ENCODE measurements around the gene PTPRCAP. TPM values are rescaled to one million over a fixed set of nuclear protein-coding genes. Genes with fewer than 3 reads are reported as not detected.

PTPRCAP gene
- total RNA-seq, 1 experiment from 2014 or later: 0.56 TPM

DNA sequence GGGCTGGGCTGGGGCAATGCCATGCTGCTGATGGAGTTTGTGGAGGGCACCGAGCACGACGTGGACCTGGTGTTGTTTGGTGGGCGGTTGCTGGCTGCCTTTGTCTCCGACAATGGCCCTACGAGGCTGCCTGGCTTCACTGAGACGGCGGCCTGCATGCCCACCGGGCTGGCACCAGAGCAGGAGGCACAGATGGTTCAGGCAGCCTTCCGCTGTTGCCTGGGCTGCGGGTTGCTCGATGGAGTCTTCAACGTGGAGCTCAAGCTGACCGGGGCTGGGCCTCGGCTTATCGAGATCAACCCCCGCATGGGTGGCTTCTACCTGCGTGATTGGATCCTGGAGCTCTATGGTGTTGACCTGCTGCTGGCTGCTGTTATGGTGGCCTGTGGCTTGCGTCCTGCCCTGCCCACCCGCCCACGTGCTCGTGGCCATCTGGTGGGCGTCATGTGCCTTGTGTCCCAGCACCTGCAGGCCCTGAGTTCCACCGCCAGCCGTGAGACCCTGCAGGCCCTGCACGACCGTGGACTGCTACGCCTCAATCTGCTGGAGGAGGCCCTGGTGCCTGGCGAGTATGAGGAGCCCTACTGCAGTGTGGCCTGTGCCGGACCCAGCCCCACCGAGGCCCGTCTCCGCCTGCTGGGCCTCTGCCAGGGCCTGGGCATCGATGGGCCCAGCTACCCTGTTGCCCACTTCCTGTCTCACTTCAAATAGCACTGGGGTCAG, 13.4 kb downstream of the PTPRCAP start:
- no peak for TF ChIP-seq EZH2 (IDR thresholded peaks at IDR 0.05; ENCODE audit: borderline replicate concordance, low read depth, low read length, poor library complexity, severe bottlenecking)
- TF ChIP-seq, protein P1, sequence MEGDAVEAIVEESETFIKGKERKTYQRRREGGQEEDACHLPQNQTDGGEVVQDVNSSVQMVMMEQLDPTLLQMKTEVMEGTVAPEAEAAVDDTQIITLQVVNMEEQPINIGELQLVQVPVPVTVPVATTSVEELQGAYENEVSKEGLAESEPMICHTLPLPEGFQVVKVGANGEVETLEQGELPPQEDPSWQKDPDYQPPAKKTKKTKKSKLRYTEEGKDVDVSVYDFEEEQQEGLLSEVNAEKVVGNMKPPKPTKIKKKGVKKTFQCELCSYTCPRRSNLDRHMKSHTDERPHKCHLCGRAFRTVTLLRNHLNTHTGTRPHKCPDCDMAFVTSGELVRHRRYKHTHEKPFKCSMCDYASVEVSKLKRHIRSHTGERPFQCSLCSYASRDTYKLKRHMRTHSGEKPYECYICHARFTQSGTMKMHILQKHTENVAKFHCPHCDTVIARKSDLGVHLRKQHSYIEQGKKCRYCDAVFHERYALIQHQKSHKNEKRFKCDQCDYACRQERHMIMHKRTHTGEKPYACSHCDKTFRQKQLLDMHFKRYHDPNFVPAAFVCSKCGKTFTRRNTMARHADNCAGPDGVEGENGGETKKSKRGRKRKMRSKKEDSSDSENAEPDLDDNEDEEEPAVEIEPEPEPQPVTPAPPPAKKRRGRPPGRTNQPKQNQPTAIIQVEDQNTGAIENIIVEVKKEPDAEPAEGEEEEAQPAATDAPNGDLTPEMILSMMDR (conservative IDR thresholded peaks at IDR 0.05; ENCODE audit: low read depth, low read length): no peak
- CTCF ChIA-PET: no interaction called here
- H3K27me3 ChIP-seq (replicated peaks; ENCODE audit: insufficient read depth, low read depth, low read length, poor library complexity): no peaks in the 10 kb centered on the region
- DNase-seq (ENCODE audit: low spot score): no peak
- intact Hi-C loops (cut with micrococcal nuclease; ENCODE audit: unreplicated experiment): no loop called here
- H3K9me3 ChIP-seq (ENCODE audit: low read depth, low read length, poor library complexity, severe bottlenecking): no peaks in the 10 kb centered on the region
- POLR2A ChIA-PET (ENCODE audit: low non-redundant PET): no interaction called here
- H3K27ac ChIP-seq (ENCODE audit: low read depth, low read length, poor library complexity, severe bottlenecking): no peak overlapping the region
- no TSS peak for BruUV-seq (replicated peaks)
- H3K4me3 ChIP-seq (ENCODE audit: low read depth, low read length, poor library complexity, severe bottlenecking): no peak overlapping the region
- peaks cover 12% of the 10 kb centered on the region for H3K4me1 ChIP-seq (ENCODE audit: insufficient read depth, low read length, poor library complexity, severe bottlenecking)
- no peaks in the 10 kb centered on the region for H3K36me3 ChIP-seq (ENCODE audit: insufficient read depth, low read length, poor library complexity, severe bottlenecking)

DNA sequence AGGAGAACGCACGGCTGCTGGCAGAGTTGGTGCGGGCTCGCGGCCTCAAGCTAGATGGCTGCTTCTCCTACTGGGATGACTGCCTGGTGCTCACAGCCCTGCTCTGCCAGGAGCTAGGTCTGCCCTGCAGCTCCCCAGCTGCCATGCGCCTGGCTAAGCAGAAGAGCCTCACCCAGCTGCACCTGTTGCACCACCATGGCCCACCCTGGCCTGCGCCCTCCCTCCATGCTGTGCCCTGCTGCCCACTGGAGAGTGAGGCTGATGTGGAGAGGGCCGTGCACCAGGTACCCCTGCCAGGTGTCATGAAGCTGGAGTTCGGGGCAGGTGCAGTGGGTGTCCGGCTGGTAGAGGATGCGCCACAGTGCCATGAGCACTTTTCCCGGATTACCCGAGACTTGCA, 14.0 kb downstream of the PTPRCAP start:
- no peak overlapping the region for H3K4me3 ChIP-seq (ENCODE audit: low read depth, low read length, poor library complexity, severe bottlenecking)
- H3K27ac ChIP-seq (ENCODE audit: low read depth, low read length, poor library complexity, severe bottlenecking): no peak overlapping the region
- no peak for TF ChIP-seq EZH2 (IDR thresholded peaks at IDR 0.05; ENCODE audit: borderline replicate concordance, low read depth, low read length, poor library complexity, severe bottlenecking)
- TF ChIP-seq, protein P1 (conservative IDR thresholded peaks at IDR 0.05; ENCODE audit: low read depth, low read length): no peak
- BruUV-seq (replicated peaks): no TSS peak
- peaks cover 14% of the 10 kb centered on the region for H3K4me1 ChIP-seq (ENCODE audit: insufficient read depth, low read length, poor library complexity, severe bottlenecking)
- H3K36me3 ChIP-seq (ENCODE audit: insufficient read depth, low read length, poor library complexity, severe bottlenecking): no peaks in the 10 kb centered on the region
- H3K27me3 ChIP-seq (replicated peaks; ENCODE audit: insufficient read depth, low read depth, low read length, poor library complexity): no peaks in the 10 kb centered on the region
- intact Hi-C loops (cut with micrococcal nuclease; ENCODE audit: unreplicated experiment): no loop called here
- CTCF ChIA-PET: no interaction called here
- H3K9me3 ChIP-seq (ENCODE audit: low read depth, low read length, poor library complexity, severe bottlenecking): no peaks in the 10 kb centered on the region
- POLR2A ChIA-PET (ENCODE audit: low non-redundant PET): no interaction called here
- no peak for DNase-seq (ENCODE audit: low spot score)

DNA sequence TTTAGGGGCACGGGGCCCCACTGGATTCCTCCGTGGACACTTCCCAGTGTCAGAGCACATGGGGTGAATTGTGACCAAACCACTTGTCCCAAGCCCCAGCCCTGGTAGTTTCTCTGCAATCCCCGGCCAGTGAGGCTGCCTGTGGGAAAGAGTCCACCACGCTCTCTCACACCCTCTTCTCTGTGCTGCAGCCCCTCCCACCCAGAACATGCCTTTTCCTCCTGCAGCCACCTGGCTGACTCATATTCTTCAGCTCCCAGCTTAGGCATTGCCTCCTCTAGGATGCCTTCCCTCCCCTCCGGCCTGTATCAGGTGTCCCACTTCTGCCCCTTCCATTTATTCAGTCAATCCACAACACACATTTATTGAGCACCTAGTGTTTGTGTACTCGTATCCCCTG, 14.6 kb downstream of the PTPRCAP start:
- no peaks in the 10 kb centered on the region for H3K36me3 ChIP-seq (ENCODE audit: insufficient read depth, low read length, poor library complexity, severe bottlenecking)
- H3K4me3 ChIP-seq (ENCODE audit: low read depth, low read length, poor library complexity, severe bottlenecking): no peak overlapping the region
- TF ChIP-seq, protein P1 (conservative IDR thresholded peaks at IDR 0.05; ENCODE audit: low read depth, low read length): no peak
- no peak for TF ChIP-seq EZH2 (IDR thresholded peaks at IDR 0.05; ENCODE audit: borderline replicate concordance, low read depth, low read length, poor library complexity, severe bottlenecking)
- no peaks in the 10 kb centered on the region for H3K27me3 ChIP-seq (replicated peaks; ENCODE audit: insufficient read depth, low read depth, low read length, poor library complexity)
- no peak for DNase-seq (ENCODE audit: low spot score)
- CTCF ChIA-PET: interaction anchor here (0.6 kb wide), 1 partner anchor 8 kb away, joined by 5 read pairs; no protein-coding TSS in a partner anchor
- POLR2A ChIA-PET (ENCODE audit: low non-redundant PET): no interaction called here
- H3K27ac ChIP-seq (ENCODE audit: low read depth, low read length, poor library complexity, severe bottlenecking): no peak overlapping the region
- intact Hi-C loops (cut with micrococcal nuclease; ENCODE audit: unreplicated experiment): no loop called here
- BruUV-seq (replicated peaks): no TSS peak
- no peaks in the 10 kb centered on the region for H3K9me3 ChIP-seq (ENCODE audit: low read depth, low read length, poor library complexity, severe bottlenecking)
- peaks cover 14% of the 10 kb centered on the region for H3K4me1 ChIP-seq (ENCODE audit: insufficient read depth, low read length, poor library complexity, severe bottlenecking)
